Measurements from ENCODE around the gene GHRL. TPM values are rescaled to one million over a fixed set of nuclear protein-coding genes. Genes with fewer than 3 reads are reported as not detected.

The GHRL gene
- total RNA-seq, 1 experiment from 2014 or later: not detected

DNA sequence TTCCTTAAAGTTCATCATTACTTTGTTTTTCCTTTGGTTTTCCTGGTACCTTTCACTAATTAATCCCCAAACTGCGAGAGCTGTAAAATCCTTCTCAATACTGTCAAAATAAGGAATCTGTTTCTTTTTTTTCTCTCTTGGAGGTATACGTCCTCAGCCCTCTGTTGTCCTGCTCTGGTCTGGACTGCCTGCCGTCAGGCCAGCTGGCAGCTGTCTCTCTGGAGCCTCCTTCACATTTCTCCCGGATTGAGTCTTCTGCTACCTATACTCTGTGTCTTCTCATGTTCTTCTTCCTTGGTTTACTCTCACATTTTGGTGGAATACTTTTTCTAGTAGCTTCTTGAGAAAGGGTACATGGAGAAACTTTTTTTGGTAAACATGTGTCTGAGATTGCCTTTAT lies 30.7 kb downstream of the GHRL start:
- Histone ChIP-seq H3K4me3 (ENCODE audit: insufficient read depth, low read depth, low read length) (no peak overlapping the region), H3K36me3 (replicated peaks; ENCODE audit: control insufficient read depth, insufficient read depth, low read length) (peaks cover 14% of the 10 kb centered on the region), H3K27me3 (ENCODE audit: control insufficient read depth, insufficient read depth, low read length) (no peaks in the 10 kb centered on the region)
- DNase-seq: no peak

GRCh38 chr3:10260211-10260701 lies 32.5 kb downstream of the GHRL start:
- peaks cover 15% of the 10 kb centered on the region for H3K36me3 ChIP-seq (replicated peaks; ENCODE audit: control insufficient read depth, insufficient read depth, low read length)
- no peak for DNase-seq
- H3K27me3 ChIP-seq (ENCODE audit: control insufficient read depth, insufficient read depth, low read length): no peaks in the 10 kb centered on the region
- no peak overlapping the region for H3K4me3 ChIP-seq (ENCODE audit: insufficient read depth, low read depth, low read length)

DNA sequence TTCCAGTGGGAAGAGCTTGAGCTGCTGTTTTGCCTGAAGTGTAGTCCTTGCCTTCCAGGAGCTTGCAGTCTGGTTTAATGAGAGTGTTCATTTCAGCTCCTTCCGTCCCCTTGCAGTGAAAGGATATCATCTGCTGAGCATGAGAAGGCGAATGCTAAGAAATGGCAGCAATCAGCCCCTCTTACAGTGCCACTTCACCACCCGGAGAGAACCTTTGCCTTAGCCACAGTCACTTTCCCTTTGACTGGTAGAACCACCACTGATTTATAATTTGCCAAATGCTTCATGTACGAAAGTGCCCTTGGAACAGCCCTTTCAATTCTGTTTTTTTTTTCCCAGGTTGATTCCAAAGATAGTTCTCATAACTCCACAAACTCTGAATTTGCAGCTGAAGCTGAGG lies 32.9 kb downstream of the GHRL start:
- no peaks in the 10 kb centered on the region for H3K27me3 ChIP-seq (ENCODE audit: control insufficient read depth, insufficient read depth, low read length)
- peaks cover 15% of the 10 kb centered on the region for H3K36me3 ChIP-seq (replicated peaks; ENCODE audit: control insufficient read depth, insufficient read depth, low read length)
- H3K4me3 ChIP-seq (ENCODE audit: insufficient read depth, low read depth, low read length): no peak overlapping the region
- no peak for DNase-seq

DNA sequence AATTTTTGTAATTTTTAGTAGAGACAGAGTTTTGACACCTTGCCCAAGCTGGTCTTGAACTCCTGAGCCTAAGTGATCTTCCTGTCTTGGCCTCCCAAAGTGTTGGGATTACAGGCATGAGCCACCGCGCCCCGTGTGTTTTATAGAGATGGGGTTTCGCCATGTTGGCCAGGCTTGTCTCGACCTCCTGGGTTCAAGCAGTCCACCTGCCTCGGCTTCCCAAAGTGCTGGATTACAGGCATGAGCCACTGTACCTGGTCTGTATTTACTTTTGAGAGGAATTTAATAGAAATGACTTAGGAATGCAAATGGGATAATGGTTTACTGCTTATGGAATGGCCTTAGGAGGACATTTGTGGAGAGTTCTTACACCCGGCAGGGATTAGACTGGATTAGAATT lies 33.7 kb downstream of the GHRL start:
- H3K36me3 ChIP-seq (replicated peaks; ENCODE audit: control insufficient read depth, insufficient read depth, low read length): peaks cover 16% of the 10 kb centered on the region
- no peaks in the 10 kb centered on the region for H3K27me3 ChIP-seq (ENCODE audit: control insufficient read depth, insufficient read depth, low read length)
- no peak overlapping the region for H3K4me3 ChIP-seq (ENCODE audit: insufficient read depth, low read depth, low read length)
- no peak for DNase-seq

DNA sequence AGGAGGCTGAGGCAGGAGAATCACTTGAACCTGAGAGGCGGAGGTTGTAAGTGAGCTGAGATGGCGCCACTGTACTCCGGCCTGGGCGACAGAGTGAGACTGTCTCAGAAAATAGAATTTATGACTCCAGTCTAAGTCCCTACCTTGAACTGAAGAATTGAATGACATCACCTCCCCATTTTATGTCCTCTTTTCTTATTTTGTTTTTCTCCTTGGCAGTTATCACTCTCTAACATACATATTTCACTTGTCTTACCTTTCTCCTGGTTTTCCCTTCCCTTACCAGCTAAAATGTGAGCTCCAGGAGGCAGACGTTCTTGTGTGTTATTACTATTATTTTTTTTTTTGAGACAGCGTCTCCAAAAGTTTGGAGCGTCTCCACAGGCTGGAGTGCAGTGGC lies 36.9 kb downstream of the GHRL start:
- DNase-seq: no peak
- H3K27me3 ChIP-seq (ENCODE audit: control insufficient read depth, insufficient read depth, low read length): no peaks in the 10 kb centered on the region
- peaks cover 20% of the 10 kb centered on the region for H3K36me3 ChIP-seq (replicated peaks; ENCODE audit: control insufficient read depth, insufficient read depth, low read length)
- H3K4me3 ChIP-seq (ENCODE audit: insufficient read depth, low read depth, low read length): no peak overlapping the region

DNA sequence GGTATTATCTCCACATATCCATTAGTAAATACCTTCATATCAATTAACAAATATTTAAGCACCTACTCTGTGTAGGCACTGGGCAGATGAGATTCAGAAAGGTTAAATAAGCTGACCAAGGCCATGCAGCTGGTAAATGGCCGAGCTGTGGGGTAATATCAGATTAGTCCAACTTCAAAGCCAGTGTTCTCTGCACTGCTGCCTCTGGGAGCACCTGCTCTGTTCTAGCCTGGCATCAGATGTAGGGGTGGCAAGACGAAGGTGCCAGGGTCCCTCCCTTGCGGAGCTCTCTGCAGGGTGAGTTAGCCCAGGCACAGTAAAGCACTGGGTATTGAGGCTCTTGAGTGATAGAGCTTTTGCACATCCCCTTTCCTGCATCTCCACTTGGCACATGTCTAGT lies 39.0 kb downstream of the GHRL start:
- Histone ChIP-seq H3K36me3 (replicated peaks; ENCODE audit: control insufficient read depth, insufficient read depth, low read length) (peaks cover 11% of the 10 kb centered on the region), H3K4me3 (ENCODE audit: insufficient read depth, low read depth, low read length) (no peak overlapping the region), H3K27me3 (ENCODE audit: control insufficient read depth, insufficient read depth, low read length) (no peaks in the 10 kb centered on the region)
- no peak for DNase-seq

- no peak overlapping the region for H3K4me3 ChIP-seq (ENCODE audit: insufficient read depth, low read depth, low read length)
- H3K27me3 ChIP-seq (ENCODE audit: control insufficient read depth, insufficient read depth, low read length): no peaks in the 10 kb centered on the region
- no peak for DNase-seq
- peaks cover 10% of the 10 kb centered on the region for H3K36me3 ChIP-seq (replicated peaks; ENCODE audit: control insufficient read depth, insufficient read depth, low read length)
Measured at GRCh38 chr3:10251006-10251405, 41.7 kb downstream of the GHRL start.

DNA sequence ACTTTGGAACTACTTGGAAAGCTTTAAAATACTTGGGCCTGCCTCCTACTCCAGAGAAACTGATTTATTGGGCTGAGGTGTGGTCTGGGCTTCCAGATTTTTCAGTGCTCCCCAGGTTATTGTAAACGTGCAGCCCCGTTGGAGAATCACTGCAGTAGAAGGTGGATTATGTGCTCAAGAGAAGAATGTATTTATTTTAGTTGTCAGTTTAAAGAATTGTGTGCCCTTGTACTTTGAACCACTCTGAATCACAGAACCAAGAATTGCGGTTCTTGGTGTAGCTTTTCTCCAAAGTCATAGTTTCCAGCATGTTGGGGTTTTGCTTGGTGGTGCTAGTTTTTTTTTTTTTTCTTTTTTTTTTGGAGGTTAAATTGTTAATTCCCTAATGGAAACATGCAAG lies 42.9 kb downstream of the GHRL start:
- DNase-seq: no peak
- peaks cover 10% of the 10 kb centered on the region for H3K36me3 ChIP-seq (replicated peaks; ENCODE audit: control insufficient read depth, insufficient read depth, low read length)
- H3K4me3 ChIP-seq (ENCODE audit: insufficient read depth, low read depth, low read length): peak overlapping the region; percentile 91
- H3K27me3 ChIP-seq (ENCODE audit: control insufficient read depth, insufficient read depth, low read length): no peaks in the 10 kb centered on the region

- Histone ChIP-seq H3K36me3 (replicated peaks; ENCODE audit: control insufficient read depth, insufficient read depth, low read length) (peaks cover 8% of the 10 kb centered on the region), H3K4me3 (ENCODE audit: insufficient read depth, low read depth, low read length) (peak overlapping the region; percentile 91), H3K27me3 (ENCODE audit: control insufficient read depth, insufficient read depth, low read length) (no peaks in the 10 kb centered on the region)
- DNase-seq: peak; percentile 72
Measured at GRCh38 chr3:10248984-10249748, 43.6 kb downstream of the GHRL start.

- Histone ChIP-seq H3K4me3 (ENCODE audit: insufficient read depth, low read depth, low read length) (peak within 1 kb of the TSS; percentile 91), H3K27me3 (ENCODE audit: control insufficient read depth, insufficient read depth, low read length) (no peaks in the 10 kb centered on the region), H3K36me3 (replicated peaks; ENCODE audit: control insufficient read depth, insufficient read depth, low read length) (0 out of 2 replicates have a peak, but pooled peaks cover 6% of the 10 kb centered on the region)
- peak; percentile 99 for DNase-seq
Measured at GRCh38 chr3:10248184-10248983, 44.4 kb downstream of the GHRL start, which contains the start of gene TATDN2. TSS of gene TATDN2 (plus strand) at chr3:10248459. CDS start at chr3:10249201, 742 bp downstream.

DNA sequence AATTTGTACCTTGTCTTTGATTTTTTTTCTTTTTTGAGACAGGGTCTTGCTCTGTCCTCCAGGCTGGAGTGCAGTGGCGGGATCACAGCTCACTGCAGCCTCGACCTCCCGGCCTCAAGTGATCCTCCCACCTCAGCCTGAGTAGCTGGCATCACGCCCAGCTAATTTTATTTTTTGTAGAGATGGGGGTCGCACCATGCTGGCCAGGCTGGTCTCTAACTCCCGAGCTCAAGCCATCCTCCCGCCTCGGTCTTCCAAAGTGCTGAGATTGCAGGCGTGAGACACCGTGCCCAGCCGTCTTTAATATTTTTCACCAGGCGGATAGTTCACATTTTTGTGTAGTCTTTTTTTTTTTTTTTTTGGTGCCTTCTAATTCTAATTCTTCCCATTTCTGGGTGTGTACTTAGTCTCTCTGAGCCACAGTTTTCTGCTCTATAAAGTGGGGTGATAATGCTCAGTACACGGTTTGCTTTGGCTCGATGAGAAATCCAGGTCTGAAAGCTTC lies 45.0 kb downstream of the GHRL start:
- DNase-seq: no peak

GRCh38 chr3:10245081-10245712 lies 47.5 kb downstream of the GHRL start:
- Histone ChIP-seq H3K36me3 (replicated peaks; ENCODE audit: control insufficient read depth, insufficient read depth, low read length) (0 out of 2 replicates have a peak, but pooled peaks cover 1% of the 10 kb centered on the region), H3K4me3 (ENCODE audit: insufficient read depth, low read depth, low read length) (no peak overlapping the region), H3K27me3 (ENCODE audit: control insufficient read depth, insufficient read depth, low read length) (no peaks in the 10 kb centered on the region)
- no peak for DNase-seq

More for the DNA sequence above, 45.0 kb downstream of the GHRL start:
- H3K4me3 ChIP-seq (ENCODE audit: insufficient read depth, low read depth, low read length): no peak overlapping the region
- H3K27me3 ChIP-seq (ENCODE audit: control insufficient read depth, insufficient read depth, low read length): no peaks in the 10 kb centered on the region
- H3K36me3 ChIP-seq (replicated peaks; ENCODE audit: control insufficient read depth, insufficient read depth, low read length): 0 out of 2 replicates have a peak, but pooled peaks cover 3% of the 10 kb centered on the region

DNA sequence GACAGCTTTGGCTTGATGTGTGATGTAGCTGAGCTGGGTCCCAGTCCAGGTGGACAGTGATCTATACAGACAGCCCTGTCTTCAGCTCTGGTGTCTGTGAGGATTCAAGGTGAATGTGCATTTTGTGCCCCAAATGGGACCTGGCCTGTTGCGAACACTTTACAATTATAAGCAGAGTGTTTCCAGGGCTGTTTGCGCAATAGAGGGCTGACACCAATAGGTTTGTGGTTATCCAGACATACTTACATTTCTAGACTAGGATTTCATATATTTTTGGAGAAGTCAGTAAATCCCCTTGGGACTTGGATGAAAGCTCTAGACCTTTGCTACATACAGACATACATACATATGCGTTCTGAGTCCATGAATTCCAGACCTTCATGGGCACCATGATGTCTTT lies 48.7 kb downstream of the GHRL start:
- no peak overlapping the region for H3K4me3 ChIP-seq (ENCODE audit: insufficient read depth, low read depth, low read length)
- DNase-seq: no peak
- no peaks in the 10 kb centered on the region for H3K36me3 ChIP-seq (replicated peaks; ENCODE audit: control insufficient read depth, insufficient read depth, low read length)
- no peaks in the 10 kb centered on the region for H3K27me3 ChIP-seq (ENCODE audit: control insufficient read depth, insufficient read depth, low read length)
